HepG2 (cell line): Measurements from ENCODE around the gene SLC22A7. TPM values are rescaled to one million over a fixed set of nuclear protein-coding genes. Genes with fewer than 3 reads are reported as not detected.
A peak's percentile ranks its signal among the peaks of the same experiment; 100 is the strongest.

Source experiments
- CEBPG ChIP-seq: IDR thresholded peaks from 2 replicates; pipeline ENCODE4 v1.6.1; 2016
- DBP ChIP-seq: sonication (generic); formaldehyde crosslinking; IDR thresholded peaks from 2 replicates; pipeline ENCODE4 v1.4.0; 2020; ENCODE audit warnings: missing genetic modification reagents; ENCODE audit errors: not compliant biosample characterization
- ELF4 ChIP-seq: sonication (generic); formaldehyde crosslinking; IDR thresholded peaks from 2 replicates; pipeline ENCODE4 v1.5.0; 2020; ENCODE audit warnings: missing genetic modification reagents, mild to moderate bottlenecking, moderate library complexity, borderline replicate concordance
- HDAC2 ChIP-seq: sonication (generic); formaldehyde crosslinking; IDR thresholded peaks from 2 replicates; pipeline ENCODE4 v1.4.0; 2020; ENCODE audit warnings: missing genetic modification reagents
- HOXD1 ChIP-seq: sonication (generic); formaldehyde crosslinking; IDR thresholded peaks from 2 replicates; pipeline ENCODE4 v1.5.0; 2020; ENCODE audit warnings: missing genetic modification reagents
- MTF2 ChIP-seq: sonication (generic); formaldehyde crosslinking; IDR thresholded peaks from 2 replicates; pipeline ENCODE4 v1.5.0; 2020; ENCODE audit warnings: missing genetic modification reagents, borderline replicate concordance
- MXD1 ChIP-seq: sonication (generic); formaldehyde crosslinking; IDR thresholded peaks from 2 replicates; pipeline ENCODE4 v1.4.0; 2020; ENCODE audit warnings: mild to moderate bottlenecking, missing genetic modification reagents
- NR2F2 ChIP-seq: IDR thresholded peaks from 2 replicates; pipeline ENCODE4 v1.6.1; 2012; ENCODE audit warnings: low read depth, inconsistent platforms, borderline replicate concordance
- SP140L ChIP-seq: sonication (generic); formaldehyde crosslinking; IDR thresholded peaks from 2 replicates; pipeline ENCODE4 v1.4.0; 2020; ENCODE audit warnings: missing genetic modification reagents, borderline replicate concordance
- SP4 ChIP-seq: sonication (generic); formaldehyde crosslinking; IDR thresholded peaks from 2 replicates; pipeline ENCODE4 v1.8.1; 2023; ENCODE audit warnings: mild to moderate bottlenecking, missing genetic modification reagents
- THAP11 ChIP-seq: IDR thresholded peaks from 2 replicates; pipeline ENCODE4 v1.6.1; 2016; ENCODE audit warnings: missing biosample characterization, missing genetic modification reagents
- TOE1 ChIP-seq: sonication (generic); formaldehyde crosslinking; IDR thresholded peaks from 2 replicates; pipeline ENCODE4 v1.4.0; 2020; ENCODE audit warnings: mild to moderate bottlenecking, missing genetic modification reagents
- XRCC5 ChIP-seq: fragments of 200-400 bp; formaldehyde crosslinking; optimal IDR thresholded peaks from 2 replicates; pipeline ENCODE3; 2017; ENCODE audit warnings: mild to moderate bottlenecking, low read length
- ZBTB7B ChIP-seq: sonication (generic); formaldehyde crosslinking; IDR thresholded peaks from 2 replicates; pipeline ENCODE4 v1.4.0; 2020; ENCODE audit warnings: missing genetic modification reagents
- ZMYM3 ChIP-seq: sonication (generic); formaldehyde crosslinking; IDR thresholded peaks from 2 replicates; pipeline ENCODE4 v1.5.1; 2020; ENCODE audit warnings: mild to moderate bottlenecking, missing genetic modification reagents
- ZNF513 ChIP-seq: sonication (generic); formaldehyde crosslinking; conservative IDR thresholded peaks from 2 replicates; pipeline ENCODE4 v1.5.0; 2020; ENCODE audit warnings: missing genetic modification reagents
- ZNF580 ChIP-seq: IDR thresholded peaks from 2 replicates; pipeline ENCODE4 v1.6.1; 2016; ENCODE audit warnings: low read depth, borderline replicate concordance
- ZNF780A ChIP-seq: sonication (generic); formaldehyde crosslinking; IDR thresholded peaks from 2 replicates; pipeline ENCODE4 v1.8.0; 2022; ENCODE audit warnings: mild to moderate bottlenecking, missing genetic modification reagents, moderate library complexity
- ZNF782 ChIP-seq: sonication (generic); formaldehyde crosslinking; IDR thresholded peaks from 2 replicates; pipeline ENCODE4 v1.4.0; 2020; ENCODE audit warnings: missing genetic modification reagents, mild to moderate bottlenecking, borderline replicate concordance
- polyA plus RNA-seq, 8 experiments: library from polyadenylated mRNA; depleted of rRNA in 3 of 8; stranded (reverse) in 7 of 8; unstranded in 1 of 8; fragments of >200 nt; fragmentation: Illumina TruSeq in 4 of 8; extraction: Trizol in 4 of 8; gene quantifications; 2 replicates each; pipeline versions ENCODE4 v1.2.1 to v1.2.3, GENCODE V29; 2011 to 2016; ENCODE audit warnings: low read depth in 4 of 8, missing spikeins in 1 of 8, mixed read lengths in 1 of 8; ENCODE audit not compliant: insufficient read depth in 1 of 8
- total RNA-seq, 5 experiments: library from RNA; depleted of rRNA; stranded (reverse); fragments of >200 nt; fragmentation: Illumina TruSeq; extraction: Trizol; gene quantifications; 2 replicates each; pipeline ENCODE4 v1.2.3, GENCODE V29; 2016; ENCODE audit warnings: low read depth in 1 of 5
- TF ChIP-seq, protein P1 (sequence below): sonication (generic); formaldehyde crosslinking; IDR thresholded peaks from 2 replicates; pipeline ENCODE4 v1.9.0; 2021; ENCODE audit warnings: mild to moderate bottlenecking, missing genetic modification reagents

SLC22A7 gene
- total and polyA plus RNA-seq, 2 of the 13 experiments (the other 11 are each of a cell fraction or from before 2014, with no cell fraction given): 5.3 to 22.6 TPM

- TF ChIP-seq ZMYM3 (CRISPR knock-in tag): no peak; the same call in none of the 2 replicates
- peak; percentile 77 for TF ChIP-seq HDAC2 (CRISPR knock-in tag)
- TF ChIP-seq NR2F2: no peak
- no peak for TF ChIP-seq DBP
- peak; percentile 70; the same call in 1 of the 2 replicates for TF ChIP-seq THAP11
- TF ChIP-seq, protein P1, sequence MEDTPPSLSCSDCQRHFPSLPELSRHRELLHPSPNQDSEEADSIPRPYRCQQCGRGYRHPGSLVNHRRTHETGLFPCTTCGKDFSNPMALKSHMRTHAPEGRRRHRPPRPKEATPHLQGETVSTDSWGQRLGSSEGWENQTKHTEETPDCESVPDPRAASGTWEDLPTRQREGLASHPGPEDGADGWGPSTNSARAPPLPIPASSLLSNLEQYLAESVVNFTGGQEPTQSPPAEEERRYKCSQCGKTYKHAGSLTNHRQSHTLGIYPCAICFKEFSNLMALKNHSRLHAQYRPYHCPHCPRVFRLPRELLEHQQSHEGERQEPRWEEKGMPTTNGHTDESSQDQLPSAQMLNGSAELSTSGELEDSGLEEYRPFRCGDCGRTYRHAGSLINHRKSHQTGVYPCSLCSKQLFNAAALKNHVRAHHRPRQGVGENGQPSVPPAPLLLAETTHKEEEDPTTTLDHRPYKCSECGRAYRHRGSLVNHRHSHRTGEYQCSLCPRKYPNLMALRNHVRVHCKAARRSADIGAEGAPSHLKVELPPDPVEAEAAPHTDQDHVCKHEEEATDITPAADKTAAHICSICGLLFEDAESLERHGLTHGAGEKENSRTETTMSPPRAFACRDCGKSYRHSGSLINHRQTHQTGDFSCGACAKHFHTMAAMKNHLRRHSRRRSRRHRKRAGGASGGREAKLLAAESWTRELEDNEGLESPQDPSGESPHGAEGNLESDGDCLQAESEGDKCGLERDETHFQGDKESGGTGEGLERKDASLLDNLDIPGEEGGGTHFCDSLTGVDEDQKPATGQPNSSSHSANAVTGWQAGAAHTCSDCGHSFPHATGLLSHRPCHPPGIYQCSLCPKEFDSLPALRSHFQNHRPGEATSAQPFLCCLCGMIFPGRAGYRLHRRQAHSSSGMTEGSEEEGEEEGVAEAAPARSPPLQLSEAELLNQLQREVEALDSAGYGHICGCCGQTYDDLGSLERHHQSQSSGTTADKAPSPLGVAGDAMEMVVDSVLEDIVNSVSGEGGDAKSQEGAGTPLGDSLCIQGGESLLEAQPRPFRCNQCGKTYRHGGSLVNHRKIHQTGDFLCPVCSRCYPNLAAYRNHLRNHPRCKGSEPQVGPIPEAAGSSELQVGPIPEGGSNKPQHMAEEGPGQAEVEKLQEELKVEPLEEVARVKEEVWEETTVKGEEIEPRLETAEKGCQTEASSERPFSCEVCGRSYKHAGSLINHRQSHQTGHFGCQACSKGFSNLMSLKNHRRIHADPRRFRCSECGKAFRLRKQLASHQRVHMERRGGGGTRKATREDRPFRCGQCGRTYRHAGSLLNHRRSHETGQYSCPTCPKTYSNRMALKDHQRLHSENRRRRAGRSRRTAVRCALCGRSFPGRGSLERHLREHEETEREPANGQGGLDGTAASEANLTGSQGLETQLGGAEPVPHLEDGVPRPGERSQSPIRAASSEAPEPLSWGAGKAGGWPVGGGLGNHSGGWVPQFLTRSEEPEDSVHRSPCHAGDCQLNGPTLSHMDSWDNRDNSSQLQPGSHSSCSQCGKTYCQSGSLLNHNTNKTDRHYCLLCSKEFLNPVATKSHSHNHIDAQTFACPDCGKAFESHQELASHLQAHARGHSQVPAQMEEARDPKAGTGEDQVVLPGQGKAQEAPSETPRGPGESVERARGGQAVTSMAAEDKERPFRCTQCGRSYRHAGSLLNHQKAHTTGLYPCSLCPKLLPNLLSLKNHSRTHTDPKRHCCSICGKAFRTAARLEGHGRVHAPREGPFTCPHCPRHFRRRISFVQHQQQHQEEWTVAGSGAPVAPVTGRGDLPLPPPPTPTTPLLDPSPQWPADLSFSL: no peak
- TF ChIP-seq CEBPG (CRISPR knock-in tag): 0 out of 2 replicates have a peak, but pooled peaks have one; percentile 16
- TF ChIP-seq SP140L (CRISPR knock-in tag): no peak
- no peak for TF ChIP-seq MXD1 (CRISPR knock-in tag)
- no peak for TF ChIP-seq HOXD1 (CRISPR knock-in tag)
- no peak; the same call in 1 of the 2 replicates for TF ChIP-seq SP4 (CRISPR knock-in tag)
- peak; percentile 64; the same call in 1 of the 2 replicates for TF ChIP-seq ZBTB7B (CRISPR knock-in tag)
- no peak for TF ChIP-seq ZNF513 (CRISPR knock-in tag)
- no peak; the same call in 1 of the 2 replicates for TF ChIP-seq TOE1
- no peak for TF ChIP-seq MTF2 (CRISPR knock-in tag)
- peak; percentile 90 for TF ChIP-seq XRCC5
- TF ChIP-seq ZNF580 (CRISPR knock-in tag): peak; percentile 87; the same call in 1 of the 2 replicates
- TF ChIP-seq ZNF782 (CRISPR knock-in tag): peak; percentile 78; the same call in 1 of the 2 replicates
- TF ChIP-seq ZNF780A (CRISPR knock-in tag): 0 out of 2 replicates have a peak, but pooled peaks have one; percentile 18
- no peak for TF ChIP-seq ELF4 (CRISPR knock-in tag)
Observed at GRCh38 chr6:43263314-43264178, 34.5 kb upstream of the SLC22A7 start (continued).
